ENCODE data around the gene IFNA4. TPM values are rescaled to one million over a fixed set of nuclear protein-coding genes. Genes with fewer than 3 reads are reported as not detected.

Gene IFNA4
- total RNA-seq, 1 experiment from 2014 or later: not detected

GRCh38 chr9:21144603-21145002 is 42.8 kb downstream of the IFNA4 start (continued):
- no peak for TF ChIP-seq TCF7L2 (IDR thresholded peaks at IDR 0.05; ENCODE audit: borderline replicate concordance, extremely low read depth, insufficient read depth, insufficient read length)

GRCh38 chr9:21141427-21141882 is 45.9 kb downstream of the IFNA4 start, which contains the start of gene IFNW1:
Gene IFNW1 (minus strand): TSS chr9:21141832. CDS start chr9:21141570, 262 bp downstream.
- peak; percentile 82 for ATAC-seq
- H3K9me3 ChIP-seq (ENCODE audit: control insufficient read depth in 1 of 2, insufficient read depth in 1 of 2, low read depth in 1 of 2, low read length in 2 of 2): no peaks in the 10 kb centered on the region
- H4K20me1 ChIP-seq (ENCODE audit: insufficient read depth): no peaks in the 10 kb centered on the region
- H3K36me3 ChIP-seq (ENCODE audit: control insufficient read depth in 1 of 2, insufficient read depth in 2 of 2, low read length in 2 of 2): no peaks in the 10 kb centered on the region
- H3K27me3 ChIP-seq (ENCODE audit: insufficient read depth, low read length): no peaks in the 10 kb centered on the region
- POLR2A ChIA-PET: no interaction called here
- BruUV-seq (replicated peaks): no TSS peak
- no peak within 1 kb of the TSS for H3K27ac ChIP-seq (ENCODE audit: low read depth, low read length)
- H3K4me2 ChIP-seq (ENCODE audit: low read length): no peak within 1 kb of the TSS
- RAD21 ChIA-PET (ENCODE audit: low non-redundant PET in 1 of 2, low total read pairs in 2 of 2, uncharacterized antibody in 2 of 2, unreplicated experiment in 2 of 2): no interaction called here
- no peaks in the 10 kb centered on the region for H3K9me2 ChIP-seq (ENCODE audit: insufficient read depth)
- intact Hi-C loops (cut with micrococcal nuclease): no loop called here
- no peaks in the 10 kb centered on the region for H3K4me1 ChIP-seq (ENCODE audit: control insufficient read depth in 1 of 2, insufficient read depth in 2 of 2, low read length in 2 of 2)
- CTCF ChIA-PET: interaction anchor here (1.3 to 1.6 kb wide), 2 partner anchors 12 to 15 kb away, joined by 5 to 8 read pairs; no protein-coding TSS in a partner anchor
- no peaks in the 10 kb centered on the region for H3K79me2 ChIP-seq (ENCODE audit: insufficient read depth, low read length)
- H2AFZ ChIP-seq (ENCODE audit: low read depth, low read length, poor library complexity, severe bottlenecking): no peak within 1 kb of the TSS
- H3K9ac ChIP-seq (ENCODE audit: low read length): no peak within 1 kb of the TSS
- no peak for DNase-seq (ENCODE audit: low read depth, low spot score)
- H3K4me3 ChIP-seq (replicated peaks in 1 of 2; ENCODE audit: low read depth in 1 of 2, low read length in 2 of 2): no peak within 1 kb of the TSS
- TF ChIP-seq ZFX (IDR thresholded peaks at IDR 0.05) (no peak), TCF7L2 (IDR thresholded peaks at IDR 0.05; ENCODE audit: borderline replicate concordance, extremely low read depth, insufficient read depth, insufficient read length) (no peak), ZBTB33 (IDR thresholded peaks at IDR 0.05; ENCODE audit: extremely low read depth, insufficient replicate concordance, low read length) (no peak), CBX3 (IDR thresholded peaks at IDR 0.05; ENCODE audit: low read depth) (no peak), SRF (IDR thresholded peaks at IDR 0.05; ENCODE audit: low read depth) (no peak), YY1 (IDR thresholded peaks at IDR 0.05; ENCODE audit: extremely low read depth, insufficient replicate concordance, low read depth, low read length) (no peak), POLR2A (IDR thresholded peaks at IDR 0.05; ENCODE audit: borderline replicate concordance, extremely low read depth, insufficient read depth, insufficient read length) (no peak), FOSL1 (IDR thresholded peaks at IDR 0.05; ENCODE audit: low read depth) (no peak), SIN3A (IDR thresholded peaks at IDR 0.05; ENCODE audit: low read depth) (no peak), CTCF (IDR thresholded peaks at IDR 0.05 in 2 of 3, conservative IDR thresholded peaks at IDR 0.05 in 1 of 3; ENCODE audit: borderline replicate concordance in 1 of 3, insufficient read depth in 1 of 3, low read depth in 2 of 3, low read length in 2 of 3) (peak in 2 of 3 experiments; percentile 26 to 31; a peak in 3 of 6 replicates), EGR1 (IDR thresholded peaks at IDR 0.05; ENCODE audit: low read depth) (no peak), POLR2AphosphoS5 (IDR thresholded peaks at IDR 0.05; ENCODE audit: low read depth, low read length) (no peak), RAD21 (IDR thresholded peaks at IDR 0.05; ENCODE audit: low read depth) (peak; percentile 17; the same call in 1 of the 2 replicates), JUND (IDR thresholded peaks at IDR 0.05) (no peak)
